SK-N-SH treated with all-trans-retinoic acid at 6 μM for 48 hours (cell line): Measurements from ENCODE around the gene CDC25C.

Experiments
- CREB5 ChIP-seq: fragments of 250-450 bp; sonication (Bioruptor Pico); IDR thresholded peaks from 2 replicates; pipeline ENCODE4 v1.5.1; 2020; ENCODE audit warnings: low read depth, mild to moderate bottlenecking, moderate library complexity
- CSDC2 ChIP-seq: fragments of 250-450 bp; sonication (Bioruptor Pico); IDR thresholded peaks from 2 replicates; pipeline ENCODE4 v1.5.0; 2020; ENCODE audit warnings: mild to moderate bottlenecking, moderate library complexity
- GLIS3 ChIP-seq: fragments of 250-450 bp; sonication (Bioruptor Pico); IDR thresholded peaks from 2 replicates; pipeline ENCODE4 v1.5.0; 2020; ENCODE audit warnings: mild to moderate bottlenecking, moderate library complexity
- POU6F1 ChIP-seq: fragments of 250-450 bp; sonication (Bioruptor Pico); IDR thresholded peaks from 2 replicates; pipeline ENCODE4 v1.8.0; 2021; ENCODE audit warnings: low read depth, mild to moderate bottlenecking, moderate library complexity, borderline replicate concordance
- RARB ChIP-seq: fragments of 250-450 bp; sonication (Bioruptor Pico); IDR thresholded peaks from 2 replicates; pipeline ENCODE4 v1.8.0; 2021; ENCODE audit warnings: mild to moderate bottlenecking, moderate library complexity
- SNAI2 ChIP-seq: fragments of 250-450 bp; sonication (Bioruptor Pico); IDR thresholded peaks from 2 replicates; pipeline ENCODE4 v1.5.0; 2020; ENCODE audit warnings: mild to moderate bottlenecking, moderate library complexity
- TCF4 ChIP-seq: fragments of 250-450 bp; sonication (Bioruptor Pico); IDR thresholded peaks from 2 replicates; pipeline ENCODE4 v1.8.0; 2021; ENCODE audit warnings: mild to moderate bottlenecking, moderate library complexity, borderline replicate concordance
- ZC3H10 ChIP-seq: fragments of 250-450 bp; sonication (Bioruptor Pico); IDR thresholded peaks from 2 replicates; pipeline ENCODE4 v1.5.1; 2021; ENCODE audit warnings: mild to moderate bottlenecking, moderate library complexity
- ZNF70 ChIP-seq: fragments of 450-650 bp; formaldehyde crosslinking; IDR thresholded peaks from 2 replicates; pipeline ENCODE4 v1.5.0; 2020; ENCODE audit warnings: mild to moderate bottlenecking, moderate library complexity
- ZNF8 ChIP-seq: fragments of 450-650 bp; formaldehyde crosslinking; IDR thresholded peaks from 2 replicates; pipeline ENCODE4 v1.5.0; 2020; ENCODE audit warnings: mild to moderate bottlenecking, moderate library complexity
- TF ChIP-seq, protein P1 (sequence below): fragments of 250-450 bp; sonication (Bioruptor Pico); IDR thresholded peaks from 2 replicates; pipeline ENCODE4 v1.8.0; 2020; ENCODE audit warnings: mild to moderate bottlenecking, moderate library complexity, borderline replicate concordance
- TF ChIP-seq, protein P2 (sequence below): fragments of 250-450 bp; sonication (Bioruptor Pico); IDR thresholded peaks from 2 replicates; pipeline ENCODE4 v1.5.0; 2020; ENCODE audit warnings: mild to moderate bottlenecking, moderate library complexity

DNA sequence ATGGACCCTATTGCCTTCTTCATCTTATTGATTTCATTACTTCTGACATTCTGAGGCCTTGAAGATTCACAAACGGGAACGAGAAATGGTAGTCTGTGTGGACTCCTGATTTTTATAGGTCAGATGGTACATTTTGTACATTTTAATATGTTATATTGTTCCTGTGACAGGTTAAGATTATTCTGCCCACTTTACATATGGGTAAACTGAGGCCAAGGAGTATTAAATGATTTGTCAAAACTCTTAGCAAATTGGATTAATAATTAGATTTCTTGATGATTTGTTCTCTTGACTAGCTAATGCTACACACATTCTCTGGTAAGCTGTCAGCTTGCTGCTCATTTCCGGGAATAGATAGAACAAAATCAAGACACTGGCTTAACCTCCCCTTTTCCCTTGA is 8.4 kb upstream of the CDC25C start:
- TF ChIP-seq, protein P1, sequence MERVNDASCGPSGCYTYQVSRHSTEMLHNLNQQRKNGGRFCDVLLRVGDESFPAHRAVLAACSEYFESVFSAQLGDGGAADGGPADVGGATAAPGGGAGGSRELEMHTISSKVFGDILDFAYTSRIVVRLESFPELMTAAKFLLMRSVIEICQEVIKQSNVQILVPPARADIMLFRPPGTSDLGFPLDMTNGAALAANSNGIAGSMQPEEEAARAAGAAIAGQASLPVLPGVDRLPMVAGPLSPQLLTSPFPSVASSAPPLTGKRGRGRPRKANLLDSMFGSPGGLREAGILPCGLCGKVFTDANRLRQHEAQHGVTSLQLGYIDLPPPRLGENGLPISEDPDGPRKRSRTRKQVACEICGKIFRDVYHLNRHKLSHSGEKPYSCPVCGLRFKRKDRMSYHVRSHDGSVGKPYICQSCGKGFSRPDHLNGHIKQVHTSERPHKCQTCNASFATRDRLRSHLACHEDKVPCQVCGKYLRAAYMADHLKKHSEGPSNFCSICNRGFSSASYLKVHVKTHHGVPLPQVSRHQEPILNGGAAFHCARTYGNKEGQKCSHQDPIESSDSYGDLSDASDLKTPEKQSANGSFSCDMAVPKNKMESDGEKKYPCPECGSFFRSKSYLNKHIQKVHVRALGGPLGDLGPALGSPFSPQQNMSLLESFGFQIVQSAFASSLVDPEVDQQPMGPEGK (CRISPR knock-in tag): no peak
- no peak for TF ChIP-seq RARB (CRISPR knock-in tag)
- no peak for TF ChIP-seq SNAI2
- TF ChIP-seq ZNF70 (CRISPR knock-in tag): no peak
- TF ChIP-seq, protein P2, sequence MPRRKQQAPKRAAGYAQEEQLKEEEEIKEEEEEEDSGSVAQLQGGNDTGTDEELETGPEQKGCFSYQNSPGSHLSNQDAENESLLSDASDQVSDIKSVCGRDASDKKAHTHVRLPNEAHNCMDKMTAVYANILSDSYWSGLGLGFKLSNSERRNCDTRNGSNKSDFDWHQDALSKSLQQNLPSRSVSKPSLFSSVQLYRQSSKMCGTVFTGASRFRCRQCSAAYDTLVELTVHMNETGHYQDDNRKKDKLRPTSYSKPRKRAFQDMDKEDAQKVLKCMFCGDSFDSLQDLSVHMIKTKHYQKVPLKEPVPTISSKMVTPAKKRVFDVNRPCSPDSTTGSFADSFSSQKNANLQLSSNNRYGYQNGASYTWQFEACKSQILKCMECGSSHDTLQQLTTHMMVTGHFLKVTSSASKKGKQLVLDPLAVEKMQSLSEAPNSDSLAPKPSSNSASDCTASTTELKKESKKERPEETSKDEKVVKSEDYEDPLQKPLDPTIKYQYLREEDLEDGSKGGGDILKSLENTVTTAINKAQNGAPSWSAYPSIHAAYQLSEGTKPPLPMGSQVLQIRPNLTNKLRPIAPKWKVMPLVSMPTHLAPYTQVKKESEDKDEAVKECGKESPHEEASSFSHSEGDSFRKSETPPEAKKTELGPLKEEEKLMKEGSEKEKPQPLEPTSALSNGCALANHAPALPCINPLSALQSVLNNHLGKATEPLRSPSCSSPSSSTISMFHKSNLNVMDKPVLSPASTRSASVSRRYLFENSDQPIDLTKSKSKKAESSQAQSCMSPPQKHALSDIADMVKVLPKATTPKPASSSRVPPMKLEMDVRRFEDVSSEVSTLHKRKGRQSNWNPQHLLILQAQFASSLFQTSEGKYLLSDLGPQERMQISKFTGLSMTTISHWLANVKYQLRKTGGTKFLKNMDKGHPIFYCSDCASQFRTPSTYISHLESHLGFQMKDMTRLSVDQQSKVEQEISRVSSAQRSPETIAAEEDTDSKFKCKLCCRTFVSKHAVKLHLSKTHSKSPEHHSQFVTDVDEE: no peak
- TF ChIP-seq ZNF8 (CRISPR knock-in tag): no peak
- no peak for TF ChIP-seq CREB5 (CRISPR knock-in tag)
- TF ChIP-seq ZC3H10 (CRISPR knock-in tag): no peak
- no peak for TF ChIP-seq CSDC2 (CRISPR knock-in tag)
- no peak for TF ChIP-seq TCF4 (CRISPR knock-in tag)
- no peak for TF ChIP-seq GLIS3
- TF ChIP-seq POU6F1 (CRISPR knock-in tag): no peak
